Measurements from ENCODE around the gene NCAM2. TPM values are rescaled to one million over a fixed set of nuclear protein-coding genes. Genes with fewer than 3 reads are reported as not detected.

NCAM2 gene
- total and polyA plus RNA-seq, 2 experiments from 2014 or later = 0.36 to 0.83 TPM

DNA sequence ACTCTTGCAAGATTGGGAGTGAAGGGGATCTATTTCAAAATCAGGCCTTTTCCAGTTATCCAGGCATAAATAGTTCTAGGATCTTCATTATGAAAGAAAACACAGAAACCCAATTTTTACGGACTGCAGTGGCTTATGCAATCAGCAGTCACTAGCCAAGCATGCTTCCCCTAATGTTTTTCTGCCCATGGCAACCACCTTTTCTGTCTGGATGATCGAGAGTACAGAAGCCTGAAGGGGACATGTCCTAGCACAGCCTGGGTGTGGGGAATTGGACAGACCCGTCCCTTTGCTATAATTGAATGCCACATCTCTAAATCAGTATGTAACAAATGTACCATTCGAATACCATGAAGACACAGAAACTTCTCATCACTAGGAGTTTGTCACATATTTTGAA lies 29.8 kb upstream of the NCAM2 start:
- H3K4me1 ChIP-seq (ENCODE audit: insufficient read depth) = no peaks in the 10 kb centered on the region
- Mint-ChIP-seq H3K27me3 (ENCODE audit: insufficient read depth, low read depth, poor library complexity) (no peaks in the 10 kb centered on the region), H3K9me3 (no peaks in the 10 kb centered on the region), H3K27ac (no peak overlapping the region), H3K4me1 (peaks cover 5% of the 10 kb centered on the region; the same call in 2 of the 3 replicates), H3K4me3 (no peak overlapping the region), H3K36me3 (ENCODE audit: low read depth) (no peaks in the 10 kb centered on the region)
- H3K36me3 ChIP-seq (ENCODE audit: insufficient read depth) = no peaks in the 10 kb centered on the region
- H3K4me3 ChIP-seq = no peak overlapping the region
- no peaks in the 10 kb centered on the region for H3F3A ChIP-seq (replicated peaks; ENCODE audit: low read depth)
- H3K4me2 ChIP-seq = no peak overlapping the region
- H4K20me1 ChIP-seq (replicated peaks; ENCODE audit: insufficient read depth) = no peaks in the 10 kb centered on the region
- ATAC-seq (no peak), DNase-seq (ENCODE audit: low spot score) (no peak)
- H3K79me2 ChIP-seq (replicated peaks; ENCODE audit: insufficient read depth) = no peaks in the 10 kb centered on the region
- H3K27ac ChIP-seq (ENCODE audit: low read depth) = no peak overlapping the region
- peak overlapping the region; percentile 66 for H2AFZ ChIP-seq
- H3K9me2 ChIP-seq (ENCODE audit: insufficient read depth) = no peaks in the 10 kb centered on the region
- no peaks in the 10 kb centered on the region for H3K27me3 ChIP-seq (ENCODE audit: insufficient read depth)
- TF ChIP-seq POLR2AphosphoS5 (IDR thresholded peaks at IDR 0.05; ENCODE audit: low read depth) = no peak
- TF ChIP-seq EZH2phosphoT487 (IDR thresholded peaks at IDR 0.05; ENCODE audit: unreplicated experiment) = no peak
- no peak for TF ChIP-seq JUNB (IDR thresholded peaks at IDR 0.05; ENCODE audit: unreplicated experiment)
- no peak for TF ChIP-seq CREB1 (CRISPR knock-in tag; IDR thresholded peaks at IDR 0.05; ENCODE audit: low read depth)
- TF ChIP-seq, protein P1, sequence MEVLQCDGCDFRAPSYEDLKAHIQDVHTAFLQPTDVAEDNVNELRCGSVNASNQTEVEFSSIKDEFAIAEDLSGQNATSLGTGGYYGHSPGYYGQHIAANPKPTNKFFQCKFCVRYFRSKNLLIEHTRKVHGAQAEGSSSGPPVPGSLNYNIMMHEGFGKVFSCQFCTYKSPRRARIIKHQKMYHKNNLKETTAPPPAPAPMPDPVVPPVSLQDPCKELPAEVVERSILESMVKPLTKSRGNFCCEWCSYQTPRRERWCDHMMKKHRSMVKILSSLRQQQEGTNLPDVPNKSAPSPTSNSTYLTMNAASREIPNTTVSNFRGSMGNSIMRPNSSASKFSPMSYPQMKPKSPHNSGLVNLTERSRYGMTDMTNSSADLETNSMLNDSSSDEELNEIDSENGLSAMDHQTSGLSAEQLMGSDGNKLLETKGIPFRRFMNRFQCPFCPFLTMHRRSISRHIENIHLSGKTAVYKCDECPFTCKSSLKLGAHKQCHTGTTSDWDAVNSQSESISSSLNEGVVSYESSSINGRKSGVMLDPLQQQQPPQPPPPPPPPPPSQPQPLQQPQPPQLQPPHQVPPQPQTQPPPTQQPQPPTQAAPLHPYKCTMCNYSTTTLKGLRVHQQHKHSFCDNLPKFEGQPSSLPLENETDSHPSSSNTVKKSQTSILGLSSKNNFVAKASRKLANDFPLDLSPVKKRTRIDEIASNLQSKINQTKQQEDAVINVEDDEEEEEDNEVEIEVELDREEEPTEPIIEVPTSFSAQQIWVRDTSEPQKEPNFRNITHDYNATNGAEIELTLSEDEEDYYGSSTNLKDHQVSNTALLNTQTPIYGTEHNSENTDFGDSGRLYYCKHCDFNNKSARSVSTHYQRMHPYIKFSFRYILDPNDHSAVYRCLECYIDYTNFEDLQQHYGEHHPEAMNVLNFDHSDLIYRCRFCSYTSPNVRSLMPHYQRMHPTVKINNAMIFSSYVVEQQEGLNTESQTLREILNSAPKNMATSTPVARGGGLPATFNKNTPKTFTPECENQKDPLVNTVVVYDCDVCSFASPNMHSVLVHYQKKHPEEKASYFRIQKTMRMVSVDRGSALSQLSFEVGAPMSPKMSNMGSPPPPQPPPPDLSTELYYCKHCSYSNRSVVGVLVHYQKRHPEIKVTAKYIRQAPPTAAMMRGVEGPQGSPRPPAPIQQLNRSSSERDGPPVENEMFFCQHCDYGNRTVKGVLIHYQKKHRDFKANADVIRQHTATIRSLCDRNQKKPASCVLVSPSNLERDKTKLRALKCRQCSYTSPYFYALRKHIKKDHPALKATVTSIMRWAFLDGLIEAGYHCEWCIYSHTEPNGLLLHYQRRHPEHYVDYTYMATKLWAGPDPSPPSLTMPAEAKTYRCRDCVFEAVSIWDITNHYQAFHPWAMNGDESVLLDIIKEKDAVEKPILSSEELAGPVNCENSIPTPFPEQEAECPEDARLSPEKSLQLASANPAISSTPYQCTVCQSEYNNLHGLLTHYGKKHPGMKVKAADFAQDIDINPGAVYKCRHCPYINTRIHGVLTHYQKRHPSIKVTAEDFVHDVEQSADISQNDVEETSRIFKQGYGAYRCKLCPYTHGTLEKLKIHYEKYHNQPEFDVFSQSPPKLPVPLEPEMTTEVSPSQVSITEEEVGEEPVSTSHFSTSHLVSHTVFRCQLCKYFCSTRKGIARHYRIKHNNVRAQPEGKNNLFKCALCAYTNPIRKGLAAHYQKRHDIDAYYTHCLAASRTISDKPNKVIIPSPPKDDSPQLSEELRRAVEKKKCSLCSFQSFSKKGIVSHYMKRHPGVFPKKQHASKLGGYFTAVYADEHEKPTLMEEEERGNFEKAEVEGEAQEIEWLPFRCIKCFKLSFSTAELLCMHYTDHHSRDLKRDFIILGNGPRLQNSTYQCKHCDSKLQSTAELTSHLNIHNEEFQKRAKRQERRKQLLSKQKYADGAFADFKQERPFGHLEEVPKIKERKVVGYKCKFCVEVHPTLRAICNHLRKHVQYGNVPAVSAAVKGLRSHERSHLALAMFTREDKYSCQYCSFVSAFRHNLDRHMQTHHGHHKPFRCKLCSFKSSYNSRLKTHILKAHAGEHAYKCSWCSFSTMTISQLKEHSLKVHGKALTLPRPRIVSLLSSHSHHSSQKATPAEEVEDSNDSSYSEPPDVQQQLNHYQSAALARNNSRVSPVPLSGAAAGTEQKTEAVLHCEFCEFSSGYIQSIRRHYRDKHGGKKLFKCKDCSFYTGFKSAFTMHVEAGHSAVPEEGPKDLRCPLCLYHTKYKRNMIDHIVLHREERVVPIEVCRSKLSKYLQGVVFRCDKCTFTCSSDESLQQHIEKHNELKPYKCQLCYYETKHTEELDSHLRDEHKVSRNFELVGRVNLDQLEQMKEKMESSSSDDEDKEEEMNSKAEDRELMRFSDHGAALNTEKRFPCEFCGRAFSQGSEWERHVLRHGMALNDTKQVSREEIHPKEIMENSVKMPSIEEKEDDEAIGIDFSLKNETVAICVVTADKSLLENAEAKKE (CRISPR knock-in tag; IDR thresholded peaks at IDR 0.05) = no peak
- no peak for TF ChIP-seq NANOG (IDR thresholded peaks at IDR 0.05; ENCODE audit: borderline replicate concordance)
- TF ChIP-seq, protein P2, sequence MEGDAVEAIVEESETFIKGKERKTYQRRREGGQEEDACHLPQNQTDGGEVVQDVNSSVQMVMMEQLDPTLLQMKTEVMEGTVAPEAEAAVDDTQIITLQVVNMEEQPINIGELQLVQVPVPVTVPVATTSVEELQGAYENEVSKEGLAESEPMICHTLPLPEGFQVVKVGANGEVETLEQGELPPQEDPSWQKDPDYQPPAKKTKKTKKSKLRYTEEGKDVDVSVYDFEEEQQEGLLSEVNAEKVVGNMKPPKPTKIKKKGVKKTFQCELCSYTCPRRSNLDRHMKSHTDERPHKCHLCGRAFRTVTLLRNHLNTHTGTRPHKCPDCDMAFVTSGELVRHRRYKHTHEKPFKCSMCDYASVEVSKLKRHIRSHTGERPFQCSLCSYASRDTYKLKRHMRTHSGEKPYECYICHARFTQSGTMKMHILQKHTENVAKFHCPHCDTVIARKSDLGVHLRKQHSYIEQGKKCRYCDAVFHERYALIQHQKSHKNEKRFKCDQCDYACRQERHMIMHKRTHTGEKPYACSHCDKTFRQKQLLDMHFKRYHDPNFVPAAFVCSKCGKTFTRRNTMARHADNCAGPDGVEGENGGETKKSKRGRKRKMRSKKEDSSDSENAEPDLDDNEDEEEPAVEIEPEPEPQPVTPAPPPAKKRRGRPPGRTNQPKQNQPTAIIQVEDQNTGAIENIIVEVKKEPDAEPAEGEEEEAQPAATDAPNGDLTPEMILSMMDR (conservative IDR thresholded peaks at IDR 0.05; ENCODE audit: low read depth in 2 of 2) = no peak
- TF ChIP-seq STAT1 (IDR thresholded peaks at IDR 0.05; ENCODE audit: unreplicated experiment) = no peak
- TF ChIP-seq ZNF331 (CRISPR knock-in tag; IDR thresholded peaks at IDR 0.05; ENCODE audit: low read depth) = no peak
- no peak for TF ChIP-seq EZH2 (IDR thresholded peaks at IDR 0.05; ENCODE audit: low read depth, unreplicated experiment)
- no peak for TF ChIP-seq ZNF114 (CRISPR knock-in tag; IDR thresholded peaks at IDR 0.05)
- TF ChIP-seq, protein P3, sequence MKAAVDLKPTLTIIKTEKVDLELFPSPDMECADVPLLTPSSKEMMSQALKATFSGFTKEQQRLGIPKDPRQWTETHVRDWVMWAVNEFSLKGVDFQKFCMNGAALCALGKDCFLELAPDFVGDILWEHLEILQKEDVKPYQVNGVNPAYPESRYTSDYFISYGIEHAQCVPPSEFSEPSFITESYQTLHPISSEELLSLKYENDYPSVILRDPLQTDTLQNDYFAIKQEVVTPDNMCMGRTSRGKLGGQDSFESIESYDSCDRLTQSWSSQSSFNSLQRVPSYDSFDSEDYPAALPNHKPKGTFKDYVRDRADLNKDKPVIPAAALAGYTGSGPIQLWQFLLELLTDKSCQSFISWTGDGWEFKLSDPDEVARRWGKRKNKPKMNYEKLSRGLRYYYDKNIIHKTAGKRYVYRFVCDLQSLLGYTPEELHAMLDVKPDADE (IDR thresholded peaks at IDR 0.05) = no peak

Measured in GM23338 (cell line).